Tibial nerve (tissue), 4 donors: ENCODE data around the gene STAT4.

Experiments
- EP300 ChIP-seq, 2 donors: sonication (generic); formaldehyde crosslinking; IDR thresholded peaks; one replicate each; pipeline ENCODE4 v1.6.1; 2017; ENCODE audit warnings: antibody characterized with exemption in 2 of 2, mild to moderate bottlenecking in 1 of 2
- POLR2A ChIP-seq, 2 donors: fragments of 450-650 bp; IDR thresholded peaks; one replicate each; pipeline ENCODE4 v1.6.1; 2017; ENCODE audit warnings: antibody characterized with exemption in 2 of 2, mild to moderate bottlenecking in 2 of 2, moderate library complexity in 2 of 2
- TF ChIP-seq, protein P1 (sequence below), 5 experiments: fragments of 200-600 bp in 3 of 5; fragments of 450-650 bp in 2 of 5; sonication (generic) in 3 of 5; IDR thresholded peaks; one replicate each; pipeline ENCODE4 v1.5.1; 2016 to 2019; ENCODE audit warnings: antibody characterized with exemption in 5 of 5, mild to moderate bottlenecking in 3 of 5, moderate library complexity in 2 of 5

DNA sequence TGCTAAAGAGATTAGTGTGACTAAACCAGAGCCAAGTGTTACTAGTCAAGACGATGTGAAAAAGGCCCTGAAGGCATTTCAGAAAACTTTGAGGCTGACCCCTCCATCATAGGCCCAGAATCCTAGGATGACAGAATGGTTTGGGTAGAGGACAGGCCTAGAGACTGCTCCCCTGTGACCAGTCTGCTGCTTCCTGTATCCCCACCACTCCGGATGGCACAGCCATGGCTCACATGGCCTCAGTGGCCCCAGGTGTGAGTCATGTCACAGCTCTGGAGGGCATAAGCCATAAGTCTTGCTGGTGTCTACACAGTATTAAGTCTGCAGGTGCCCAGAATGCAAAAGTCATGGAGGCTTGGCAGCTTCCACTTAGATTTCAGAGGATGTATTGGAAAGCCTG is 124.4 kb downstream of the STAT4 start:
- TF ChIP-seq POLR2A (IDR thresholded peaks at IDR 0.05) = no peak
- TF ChIP-seq, protein P1, sequence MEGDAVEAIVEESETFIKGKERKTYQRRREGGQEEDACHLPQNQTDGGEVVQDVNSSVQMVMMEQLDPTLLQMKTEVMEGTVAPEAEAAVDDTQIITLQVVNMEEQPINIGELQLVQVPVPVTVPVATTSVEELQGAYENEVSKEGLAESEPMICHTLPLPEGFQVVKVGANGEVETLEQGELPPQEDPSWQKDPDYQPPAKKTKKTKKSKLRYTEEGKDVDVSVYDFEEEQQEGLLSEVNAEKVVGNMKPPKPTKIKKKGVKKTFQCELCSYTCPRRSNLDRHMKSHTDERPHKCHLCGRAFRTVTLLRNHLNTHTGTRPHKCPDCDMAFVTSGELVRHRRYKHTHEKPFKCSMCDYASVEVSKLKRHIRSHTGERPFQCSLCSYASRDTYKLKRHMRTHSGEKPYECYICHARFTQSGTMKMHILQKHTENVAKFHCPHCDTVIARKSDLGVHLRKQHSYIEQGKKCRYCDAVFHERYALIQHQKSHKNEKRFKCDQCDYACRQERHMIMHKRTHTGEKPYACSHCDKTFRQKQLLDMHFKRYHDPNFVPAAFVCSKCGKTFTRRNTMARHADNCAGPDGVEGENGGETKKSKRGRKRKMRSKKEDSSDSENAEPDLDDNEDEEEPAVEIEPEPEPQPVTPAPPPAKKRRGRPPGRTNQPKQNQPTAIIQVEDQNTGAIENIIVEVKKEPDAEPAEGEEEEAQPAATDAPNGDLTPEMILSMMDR (IDR thresholded peaks at IDR 0.05) = no peak
- no peak for TF ChIP-seq EP300 (IDR thresholded peaks at IDR 0.05)
